PC-3 (cell line): Measurements from ENCODE around the gene NKTR.

Source experiments
- CTCF ChIP-seq: fragments of 300-600 bp; sonication (generic); conservative IDR thresholded peaks from 2 replicates; pipeline ENCODE4 v1.5.1; 2017; ENCODE audit warnings: antibody characterized with exemption, low read depth, mild to moderate bottlenecking, low read length
- EZH2 ChIP-seq: fragments of 300-600 bp; sonication (generic); IDR thresholded peaks from one replicate; pipeline ENCODE4 v1.6.1; 2017; ENCODE audit warnings: antibody characterized with exemption, mild to moderate bottlenecking, low read length; ENCODE audit not compliant: unreplicated experiment

- TF ChIP-seq CTCF (no peak), EZH2 (no peak)
These were observed 33.1 kb downstream of the NKTR start for GRCh38 chr3:42633544-42633943.
